Measurements from ENCODE around the gene CARD16. TPM values are rescaled to one million over a fixed set of nuclear protein-coding genes. Genes with fewer than 3 reads are reported as not detected.
"Not testable (repeated sequence)": the region's sequence is repeated elsewhere in the genome, so short reads cannot be mapped to it uniquely, and the experiment has no call there.

CARD16 gene
- 1 to 10 TPM; 1.3 to 3.4 (median 1.8) TPM for polyA plus RNA-seq (ENCODE audit: insufficient read length in 4 of 4)

GRCh38 chr11:105044557-105045524, at the start of gene CARD16:
Gene CARD16 (minus strand): TSS chr11:105045335. CDS start chr11:105045297, 38 bp downstream.
- DNase-seq (ENCODE audit: low read depth in 4 of 4, low spot score in 2 of 4) = not testable (repeated sequence)

- DNase-seq (ENCODE audit: low read depth in 4 of 4, low spot score in 2 of 4) = no peak
Observed at GRCh38 chr11:105092256-105093239, 47.4 kb upstream of the CARD16 start.

- no peak for DNase-seq (ENCODE audit: low read depth in 4 of 4, low spot score in 2 of 4)
Observed at GRCh38 chr11:105081412-105082150, 36.4 kb upstream of the CARD16 start.

GRCh38 chr11:105080171-105080906, 35.2 kb upstream of the CARD16 start:
- DNase-seq (ENCODE audit: low read depth in 4 of 4, low spot score in 2 of 4) = not testable (repeated sequence)

GRCh38 chr11:105078283-105078682, 33.1 kb upstream of the CARD16 start:
- no peak for DNase-seq (ENCODE audit: low read depth in 4 of 4, low spot score in 2 of 4)

- not testable (repeated sequence) for DNase-seq (ENCODE audit: low read depth in 4 of 4, low spot score in 2 of 4)
Observed at GRCh38 chr11:105077141-105077790, 32.1 kb upstream of the CARD16 start.

GRCh38 chr11:105074166-105074530, 29.0 kb upstream of the CARD16 start:
- no peak for DNase-seq (ENCODE audit: low read depth in 4 of 4, low spot score in 2 of 4)

- no peak for DNase-seq (ENCODE audit: low read depth in 4 of 4, low spot score in 2 of 4)
Observed at GRCh38 chr11:105073456-105074165, 28.5 kb upstream of the CARD16 start.

- not testable (repeated sequence) for DNase-seq (ENCODE audit: low read depth in 4 of 4, low spot score in 2 of 4)
Observed at GRCh38 chr11:105072080-105072479, 26.9 kb upstream of the CARD16 start.

- no peak for DNase-seq (ENCODE audit: low read depth in 4 of 4, low spot score in 2 of 4)
Observed at GRCh38 chr11:105071089-105071732, 26.1 kb upstream of the CARD16 start.

- no peak for DNase-seq (ENCODE audit: low read depth in 4 of 4, low spot score in 2 of 4)
Observed at GRCh38 chr11:105070306-105070705, 25.2 kb upstream of the CARD16 start.

- DNase-seq (ENCODE audit: low read depth in 4 of 4, low spot score in 2 of 4) = not testable (repeated sequence)
Observed at GRCh38 chr11:105069749-105070148, 24.6 kb upstream of the CARD16 start.

GRCh38 chr11:105063245-105063941, 18.3 kb upstream of the CARD16 start:
- not testable (repeated sequence) for DNase-seq (ENCODE audit: low read depth in 4 of 4, low spot score in 2 of 4)

- no peak for DNase-seq (ENCODE audit: low read depth in 4 of 4, low spot score in 2 of 4)
Observed at GRCh38 chr11:105057432-105057831, 12.3 kb upstream of the CARD16 start.

GRCh38 chr11:105056446-105056845, 11.3 kb upstream of the CARD16 start:
- DNase-seq (ENCODE audit: low read depth in 4 of 4, low spot score in 2 of 4) = no peak

GRCh38 chr11:105054723-105055493, 9.8 kb upstream of the CARD16 start:
- no peak for DNase-seq (ENCODE audit: low read depth in 4 of 4, low spot score in 2 of 4)
